Renal cortex interstitium (tissue), 11 donors: ENCODE results near the gene PFDN1. TPM values are rescaled to one million over a fixed set of nuclear protein-coding genes. Genes with fewer than 3 reads are reported as not detected.

ENCODE experiments used
- DNase-seq, 11 donors: peaks; one replicate each; pipeline ENCODE4 v3.0.0-alpha.2; 2013; ENCODE audit warnings: low read depth in 9 of 11, low spot score in 4 of 11; ENCODE audit errors: extremely low read depth in 1 of 11
- polyA plus RNA-seq, 3 donors: library from polyadenylated mRNA; unstranded; fragments of 120-200 nt; gene quantifications; one replicate each; pipeline ENCODE4 v1.2.1, GENCODE V29; 2013; ENCODE audit not compliant: insufficient read length in 3 of 3

Gene PFDN1
- polyA plus RNA-seq, 3 donors, result 86.6 to 116 (median 114) TPM

GRCh38 chr5:140252470-140253126 lies 50.3 kb downstream of the PFDN1 start:
- DNase-seq, result no peak

DNA sequence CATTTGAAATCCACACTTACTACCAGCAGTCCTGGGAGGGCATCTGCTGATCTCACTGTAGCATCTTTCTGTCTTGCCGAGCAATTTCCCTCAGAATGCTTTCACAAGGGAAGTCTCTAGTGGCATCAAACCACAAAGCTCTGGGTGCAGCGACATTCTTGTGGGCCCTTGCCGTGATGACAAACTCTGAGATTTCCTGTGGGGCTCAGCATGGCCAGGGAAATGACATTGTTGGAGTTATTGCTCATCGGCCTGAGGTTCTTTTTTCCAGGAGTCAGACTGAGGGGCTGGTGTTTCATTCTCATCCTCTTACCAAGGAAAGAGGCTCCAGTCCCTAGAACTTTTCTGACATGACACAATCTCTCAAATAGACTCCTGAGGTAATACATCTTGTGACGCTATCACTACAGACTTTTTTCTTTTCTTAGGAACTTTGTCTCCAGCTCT lies 51.4 kb downstream of the PFDN1 start:
- no peak for DNase-seq

DNA sequence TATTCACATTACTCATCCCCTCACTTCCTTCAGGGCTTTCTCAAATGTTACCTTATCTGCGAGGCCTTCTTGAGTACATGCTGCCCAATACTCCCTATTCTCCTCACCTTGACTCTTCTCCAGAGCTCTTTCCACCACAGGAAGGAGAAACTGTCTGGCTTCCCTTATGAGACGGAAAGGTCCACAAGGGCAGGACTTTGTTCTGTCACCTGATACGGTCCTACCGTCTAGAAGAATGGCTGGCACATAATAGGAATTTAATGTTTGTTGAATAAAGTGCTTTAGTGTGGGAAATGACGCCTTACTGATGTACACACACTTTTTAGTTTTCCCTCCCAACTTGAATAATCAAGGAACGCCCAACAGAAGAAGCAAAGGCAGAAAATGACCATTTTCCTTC lies 52.5 kb downstream of the PFDN1 start:
- DNase-seq, result no peak

- no peak for DNase-seq
These were observed 53.4 kb downstream of the PFDN1 start for GRCh38 chr5:140249536-140249935.

GRCh38 chr5:140248414-140248813 lies 54.5 kb downstream of the PFDN1 start:
- DNase-seq, result no peak

GRCh38 chr5:140246378-140247122 lies 56.4 kb downstream of the PFDN1 start:
- no peak for DNase-seq

DNA sequence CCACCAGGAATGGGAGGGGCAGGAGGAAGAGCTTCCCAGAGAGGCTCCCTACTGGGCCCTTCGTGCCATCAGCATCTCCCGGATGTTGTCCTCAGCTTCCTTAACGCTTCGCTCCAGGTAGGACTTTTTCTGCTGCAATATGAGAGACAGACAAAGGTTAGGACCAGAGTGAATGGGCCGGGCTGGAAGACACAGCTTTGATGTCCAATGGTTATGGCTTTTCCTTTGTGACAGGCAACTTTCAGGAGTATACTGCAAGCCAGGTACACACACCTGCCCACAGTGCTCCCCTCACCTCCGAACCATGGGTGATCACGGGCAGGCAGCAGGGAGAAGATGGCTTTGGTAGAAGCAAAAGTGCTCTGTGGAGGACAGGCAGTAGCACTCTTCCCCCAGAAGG lies 57.0 kb downstream of the PFDN1 start:
- DNase-seq, result no peak

GRCh38 chr5:140245341-140245740 lies 57.6 kb downstream of the PFDN1 start:
- DNase-seq, result no peak

GRCh38 chr5:140244525-140245025 lies 58.3 kb downstream of the PFDN1 start:
- DNase-seq, result peak in 10 of 11 donors; percentile 74 to 87 (median 81)

- no peak for DNase-seq
These were observed 59.1 kb downstream of the PFDN1 start for GRCh38 chr5:140243706-140244250.

GRCh38 chr5:140242890-140243585 lies 59.9 kb downstream of the PFDN1 start:
- DNase-seq, result no peak

GRCh38 chr5:140242099-140242498 lies 60.8 kb downstream of the PFDN1 start:
- no peak for DNase-seq

GRCh38 chr5:140240987-140241706 lies 61.8 kb downstream of the PFDN1 start:
- peak in 8 of 11 donors; percentile 52 to 83 (median 62) for DNase-seq

GRCh38 chr5:140239939-140240700 lies 62.8 kb downstream of the PFDN1 start:
- peak in 4 of 11 donors; percentile 38 to 54 (median 43) for DNase-seq

- DNase-seq, result no peak
These were observed 63.4 kb downstream of the PFDN1 start for GRCh38 chr5:140239461-140239860.

DNA sequence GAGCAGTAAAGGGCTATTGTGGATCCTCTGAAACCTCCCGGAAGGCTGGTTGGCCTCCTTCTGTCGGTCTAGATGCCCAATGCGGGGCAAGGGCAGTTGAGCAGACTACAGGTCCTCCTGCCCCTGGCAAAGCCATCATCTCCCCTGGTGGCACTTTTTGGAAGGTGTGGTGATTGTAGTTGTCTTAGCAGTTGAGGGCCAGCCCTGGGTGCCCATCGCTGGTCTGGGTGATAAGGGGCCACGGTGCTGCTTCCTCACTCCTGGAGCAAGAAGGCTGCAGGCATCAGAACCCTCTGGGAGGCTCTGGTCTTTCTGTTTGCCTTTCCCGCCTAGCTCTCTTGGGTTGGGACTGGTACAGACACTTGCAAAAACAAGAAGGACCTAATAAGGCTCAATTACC lies 64.1 kb downstream of the PFDN1 start:
- no peak for DNase-seq

DNA sequence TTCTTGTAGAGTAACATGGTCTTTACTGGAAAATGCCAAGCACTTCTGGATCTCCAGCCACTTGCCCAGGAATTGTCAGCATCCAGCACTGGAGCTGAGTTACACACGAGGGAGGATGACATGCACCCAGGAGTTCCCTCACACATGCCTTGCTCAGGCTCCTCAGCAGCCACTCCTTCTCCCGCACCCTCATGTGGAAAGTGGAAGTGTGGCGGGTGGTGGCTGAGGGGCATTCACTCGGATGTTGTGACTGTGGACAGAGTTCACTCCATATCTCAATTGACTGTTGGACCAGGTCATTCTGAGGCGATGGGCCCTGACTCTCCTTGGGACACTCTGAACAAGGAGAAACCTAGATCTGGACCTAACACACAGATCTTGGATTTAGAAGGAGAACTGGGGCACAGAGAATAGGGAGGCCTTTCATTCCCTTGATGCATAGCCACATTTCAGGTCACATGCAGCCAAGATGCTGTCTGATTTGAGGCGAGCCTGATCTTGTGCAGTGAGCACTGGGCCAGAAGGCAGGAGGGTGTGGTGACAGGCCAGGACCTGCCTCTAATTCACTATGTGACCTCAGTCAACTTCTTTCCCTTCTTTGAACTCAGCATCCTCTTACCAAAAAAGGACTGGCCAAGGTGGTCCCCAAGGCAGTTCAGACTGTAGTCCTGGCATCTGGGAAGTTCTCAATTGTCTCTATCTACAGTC lies 65.9 kb downstream of the PFDN1 start:
- DNase-seq, result no peak
